Right lobe of liver (tissue), 6 donors: Measurements from ENCODE around the gene SPDYE5. TPM values are rescaled to one million over a fixed set of nuclear protein-coding genes. Genes with fewer than 3 reads are reported as not detected.

Source experiments
- ATAC-seq, 4 donors: fragments of 200-7000 bp; cut with Tn5 transposase; one replicate each; pipeline ENCODE4 v1.9.1; 2020; ENCODE audit warnings: mild to moderate bottlenecking in 4 of 4, moderate library complexity in 4 of 4
- DNase-seq, 3 donors: peaks; one replicate each; pipeline ENCODE4 v3.0.0-alpha.2; 2020
- H3K27ac ChIP-seq, 3 donors: fragments of 200-600 bp; one replicate each; pipeline ENCODE4 v1.8.0; 2022
- H3K27me3 ChIP-seq, 2 donors: fragments of 200-600 bp; one replicate each; pipeline ENCODE4 v1.8.0; 2022
- H3K36me3 ChIP-seq, 4 donors: fragments of 200-600 bp; sonication (generic) in 1 of 4; one replicate each; pipeline versions ENCODE4 v1.5.1 to v1.8.0; 2017 to 2022; ENCODE audit warnings: control low read depth in 1 of 4
- H3K4me1 ChIP-seq, 4 donors: fragments of 200-600 bp; sonication (generic) in 1 of 4; one replicate each; pipeline versions ENCODE4 v1.5.1 to v1.8.0; 2017 to 2022; ENCODE audit warnings: control low read depth in 1 of 4
- H3K4me3 ChIP-seq, 3 donors: fragments of 200-600 bp; one replicate each; pipeline ENCODE4 v1.8.0; 2022
- H3K9me3 ChIP-seq, 4 donors: fragments of 200-600 bp; sonication (generic) in 1 of 4; one replicate each; pipeline versions ENCODE4 v1.5.1 to v1.8.0; 2017 to 2022; ENCODE audit warnings: control low read depth in 1 of 4
- POLR2A ChIP-seq: fragments of 450-650 bp; IDR thresholded peaks from one replicate; pipeline ENCODE4 v1.6.1; 2017; ENCODE audit warnings: antibody characterized with exemption, mild to moderate bottlenecking
- WGBS: methylation state at CpG from one replicate; pipeline ENCODE4 v1.1.6; 2018; ENCODE audit warnings: low coverage, low lambda C conversion rate; ENCODE audit not compliant: insufficient coverage; ENCODE audit errors: missing lambda C conversion rate; 5-methylcytosine and 5-hydroxymethylcytosine counted together
- intact Hi-C, 2 donors: fragments of 100-400 bp; cut with DNase I; formaldehyde crosslinking; loops; one replicate each; pipeline versions ENCODE4 v1.11.2 to v1.14.1; 2022
- small RNA-seq, 2 experiments: library from RNA; depleted of rRNA; stranded (forward); fragments of <200 nt; gene quantifications; one replicate each; pipeline ENCODE3, GENCODE V24; 2016
- total RNA-seq, 6 experiments: library from RNA; depleted of rRNA in 2 of 6; stranded (reverse); fragments of >200 nt in 2 of 6; fragmentation: NEBNext Ultra II Directional in 3 of 6; extraction: Animal tissue kit (Norgen Biotek cat#: 25700) in 3 of 6; gene quantifications; one replicate each; pipeline versions ENCODE4 v1.1.0 to v1.2.4, GENCODE V29; 2016 to 2023
- TF ChIP-seq, protein P1 (sequence below), 4 donors: fragments of 200-600 bp in 3 of 4; fragments of 450-650 bp in 1 of 4; IDR thresholded peaks; one replicate each; pipeline versions ENCODE4 v1.5.1 to v1.8.0; 2016 to 2022; ENCODE audit warnings: antibody characterized with exemption in 4 of 4, mild to moderate bottlenecking in 2 of 4
- donor health status: DM: no; HTN: yes; CAD: no.
- donor health status: DM: no; HTN: no; CAD: no.
- donor health status: DM: no; HTN: no; CAD: no.
- donor health status: DM: no; HTN: yes; CAD: no.
- donor health status: DM: no; HTN: yes; CAD: no.

SPDYE5 gene
- total RNA-seq, 6 experiments from 2014 or later = not detected

DNA sequence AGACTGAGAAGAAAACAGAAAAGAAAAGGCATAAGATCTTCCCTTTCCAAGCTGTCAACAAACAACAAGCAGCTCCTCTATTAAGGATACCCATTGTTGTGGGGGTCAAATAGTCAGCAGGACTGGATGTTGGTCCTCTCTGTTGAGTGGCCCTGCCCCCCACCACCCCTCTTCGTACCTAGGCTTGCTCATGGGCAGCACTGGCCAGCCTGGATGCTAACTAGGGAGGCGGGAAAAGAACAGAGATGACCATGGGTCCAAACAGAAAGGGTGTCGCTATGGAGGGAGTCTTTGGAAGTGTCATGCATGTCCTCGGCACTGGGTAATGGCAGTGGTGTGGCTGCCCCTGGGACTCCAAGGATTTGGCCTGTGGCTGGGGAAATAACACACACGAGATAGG lies 45.6 kb downstream of the SPDYE5 start:
- intact Hi-C loops = no loop called here
- no peaks in the 10 kb centered on the region for H3K4me1 ChIP-seq
- ATAC-seq (no peak), DNase-seq (peak in 1 of 3 donors; percentile 37)
- H3K4me3 ChIP-seq = no peak overlapping the region
- no peak overlapping the region for H3K27ac ChIP-seq
- no peaks in the 10 kb centered on the region for H3K27me3 ChIP-seq
- H3K36me3 ChIP-seq = peaks cover 0 to 56% (median 17%) of the 10 kb centered on the region in 4 donors
- TF ChIP-seq, protein P1, sequence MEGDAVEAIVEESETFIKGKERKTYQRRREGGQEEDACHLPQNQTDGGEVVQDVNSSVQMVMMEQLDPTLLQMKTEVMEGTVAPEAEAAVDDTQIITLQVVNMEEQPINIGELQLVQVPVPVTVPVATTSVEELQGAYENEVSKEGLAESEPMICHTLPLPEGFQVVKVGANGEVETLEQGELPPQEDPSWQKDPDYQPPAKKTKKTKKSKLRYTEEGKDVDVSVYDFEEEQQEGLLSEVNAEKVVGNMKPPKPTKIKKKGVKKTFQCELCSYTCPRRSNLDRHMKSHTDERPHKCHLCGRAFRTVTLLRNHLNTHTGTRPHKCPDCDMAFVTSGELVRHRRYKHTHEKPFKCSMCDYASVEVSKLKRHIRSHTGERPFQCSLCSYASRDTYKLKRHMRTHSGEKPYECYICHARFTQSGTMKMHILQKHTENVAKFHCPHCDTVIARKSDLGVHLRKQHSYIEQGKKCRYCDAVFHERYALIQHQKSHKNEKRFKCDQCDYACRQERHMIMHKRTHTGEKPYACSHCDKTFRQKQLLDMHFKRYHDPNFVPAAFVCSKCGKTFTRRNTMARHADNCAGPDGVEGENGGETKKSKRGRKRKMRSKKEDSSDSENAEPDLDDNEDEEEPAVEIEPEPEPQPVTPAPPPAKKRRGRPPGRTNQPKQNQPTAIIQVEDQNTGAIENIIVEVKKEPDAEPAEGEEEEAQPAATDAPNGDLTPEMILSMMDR (IDR thresholded peaks at IDR 0.05) = no peak
- TF ChIP-seq POLR2A = no peak
- no peaks in the 10 kb centered on the region for H3K9me3 ChIP-seq
- WGBS = 100% methylated on average over 2 of the region's 5 CpGs

DNA sequence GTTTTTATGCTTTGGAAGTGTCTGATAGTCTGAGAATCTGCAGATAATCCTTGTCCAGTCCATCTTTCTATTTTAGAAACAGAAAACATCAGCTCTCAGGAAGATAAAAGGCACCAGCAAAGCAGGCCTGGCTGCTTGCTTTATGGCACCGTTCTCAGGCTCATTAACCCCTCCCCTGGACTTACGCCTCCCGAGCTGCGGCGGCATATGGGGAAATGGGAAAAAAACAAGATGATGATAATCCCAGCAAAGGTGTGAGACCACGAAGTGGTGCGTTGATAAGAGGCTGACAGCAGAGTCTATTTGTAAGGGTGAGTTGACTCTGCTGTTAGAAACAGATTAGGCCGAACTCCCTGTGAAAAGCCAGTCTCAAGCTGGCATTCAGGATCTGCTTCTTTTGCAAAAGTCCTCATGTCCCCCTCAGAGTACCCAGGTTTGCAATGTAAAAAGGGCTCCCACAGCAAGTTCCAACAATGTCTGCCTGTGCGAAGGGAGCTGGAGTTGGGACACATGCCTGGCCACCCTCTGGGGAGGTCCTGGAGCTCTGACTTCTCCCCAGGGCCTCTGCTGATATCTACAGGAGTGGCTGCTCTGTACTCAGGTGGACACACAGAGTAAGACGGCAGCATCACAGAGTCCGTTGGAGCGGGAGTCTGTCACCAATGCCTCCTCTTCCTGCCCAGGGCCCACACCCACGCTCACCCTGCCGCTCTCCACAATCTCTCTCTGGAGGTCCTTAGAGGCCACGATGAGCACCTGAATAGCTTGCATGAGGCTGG lies 54.3 kb downstream of the SPDYE5 start:
- no peak for TF ChIP-seq POLR2A
- TF ChIP-seq, protein P1 (IDR thresholded peaks at IDR 0.05) = no peak

More for the DNA sequence above, 54.3 kb downstream of the SPDYE5 start:
- peak in 1 of 3 donors; percentile 31 for DNase-seq
- 82% methylated on average over 13 of the region's 15 CpGs for WGBS
- Histone ChIP-seq H3K36me3 (peaks cover 0 to 52% (median 17%) of the 10 kb centered on the region in 4 donors), H3K4me1 (no peaks in the 10 kb centered on the region), H3K27ac (no peak overlapping the region), H3K9me3 (no peaks in the 10 kb centered on the region), H3K4me3 (no peak overlapping the region), H3K27me3 (no peaks in the 10 kb centered on the region)
- ATAC-seq = no peak
- intact Hi-C loops = no loop called here

Small RNA genes within 50 kb of the gene (small RNA-seq; reads per million reads assigned to genes)
- 0 reads per million in 2 experiments for gene AC211429.1
- gene RF00019 = 0 reads per million in 2 experiments

Other genes starting within 250 kb of the SPDYE5 start
- gene TRIM73, start 96.7 kb upstream of the SPDYE5 start, total RNA-seq = 1 to 10 TPM in 4 of 6 experiments, under 1 TPM in 2; 0.31 to 4.7 (median 2.6) TPM
- gene POM121C, start 6.0 kb upstream of the SPDYE5 start, total RNA-seq = 10 to 100 TPM; 12.2 to 21.0 (median 17.0) TPM
- gene HIP1, start 246.6 kb downstream of the SPDYE5 start, total RNA-seq = 10 to 100 TPM; 17.6 to 23.0 (median 18.8) TPM